ENCODE measurements around the gene CD55.
A peak's percentile ranks its signal among the peaks of the same experiment; 100 is the strongest.

The CD55 gene

DNA sequence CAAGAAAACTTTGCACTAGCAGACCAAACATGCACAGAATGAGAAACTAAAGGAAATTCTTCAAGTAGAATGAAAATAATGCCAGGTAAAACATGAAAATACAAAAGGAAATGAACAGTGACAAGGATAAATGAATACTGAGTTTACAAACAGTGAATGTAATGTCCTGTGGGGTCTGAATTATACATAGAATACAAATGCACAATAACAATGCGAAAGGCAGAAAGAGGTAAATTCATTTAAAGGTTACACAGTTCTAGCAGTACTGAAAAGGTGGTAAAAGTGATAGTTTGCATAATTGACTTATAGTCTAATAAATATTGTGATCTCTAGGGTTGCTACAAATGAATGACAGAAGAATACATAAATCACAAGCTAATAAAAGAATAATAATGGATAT lies 12.9 kb downstream of the CD55 start:
- no peak overlapping the region for H3K4me3 ChIP-seq (replicated peaks; ENCODE audit: insufficient read depth, low read length)
- no peaks in the 10 kb centered on the region for H3K27me3 ChIP-seq (ENCODE audit: insufficient read depth, poor library complexity, severe bottlenecking)
- DNase-seq (ENCODE audit: low read depth in 1 of 2, low spot score in 1 of 2): no peak
- no peak overlapping the region for H3K27ac ChIP-seq (replicated peaks)
- no peak for TF ChIP-seq SPI1 (IDR thresholded peaks at IDR 0.05; ENCODE audit: borderline replicate concordance, low read depth)

DNA sequence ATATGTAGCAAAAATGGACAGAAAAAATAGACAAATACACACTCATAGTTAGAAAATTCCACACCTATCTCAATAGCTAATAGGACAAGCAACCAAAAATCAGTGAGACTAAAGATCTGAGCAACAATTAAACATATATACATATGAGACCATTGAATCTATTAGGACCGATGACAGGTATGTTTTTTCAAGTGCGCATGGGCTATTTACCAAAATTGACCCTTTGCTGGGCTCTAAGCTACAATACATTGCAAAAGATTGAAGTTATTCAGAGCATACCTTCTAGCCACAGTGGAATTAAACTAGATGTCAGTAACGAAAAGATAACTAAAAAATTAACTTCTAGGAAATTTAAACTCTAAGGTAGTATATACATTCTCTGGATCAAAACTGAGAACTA lies 13.7 kb downstream of the CD55 start:
- Histone ChIP-seq H3K27ac (replicated peaks) (peak overlapping the region; percentile 48), H3K4me3 (replicated peaks; ENCODE audit: insufficient read depth, low read length) (no peak overlapping the region), H3K27me3 (ENCODE audit: insufficient read depth, poor library complexity, severe bottlenecking) (no peaks in the 10 kb centered on the region)
- no peak for DNase-seq (ENCODE audit: low read depth in 1 of 2, low spot score in 1 of 2)
- TF ChIP-seq, protein P1, sequence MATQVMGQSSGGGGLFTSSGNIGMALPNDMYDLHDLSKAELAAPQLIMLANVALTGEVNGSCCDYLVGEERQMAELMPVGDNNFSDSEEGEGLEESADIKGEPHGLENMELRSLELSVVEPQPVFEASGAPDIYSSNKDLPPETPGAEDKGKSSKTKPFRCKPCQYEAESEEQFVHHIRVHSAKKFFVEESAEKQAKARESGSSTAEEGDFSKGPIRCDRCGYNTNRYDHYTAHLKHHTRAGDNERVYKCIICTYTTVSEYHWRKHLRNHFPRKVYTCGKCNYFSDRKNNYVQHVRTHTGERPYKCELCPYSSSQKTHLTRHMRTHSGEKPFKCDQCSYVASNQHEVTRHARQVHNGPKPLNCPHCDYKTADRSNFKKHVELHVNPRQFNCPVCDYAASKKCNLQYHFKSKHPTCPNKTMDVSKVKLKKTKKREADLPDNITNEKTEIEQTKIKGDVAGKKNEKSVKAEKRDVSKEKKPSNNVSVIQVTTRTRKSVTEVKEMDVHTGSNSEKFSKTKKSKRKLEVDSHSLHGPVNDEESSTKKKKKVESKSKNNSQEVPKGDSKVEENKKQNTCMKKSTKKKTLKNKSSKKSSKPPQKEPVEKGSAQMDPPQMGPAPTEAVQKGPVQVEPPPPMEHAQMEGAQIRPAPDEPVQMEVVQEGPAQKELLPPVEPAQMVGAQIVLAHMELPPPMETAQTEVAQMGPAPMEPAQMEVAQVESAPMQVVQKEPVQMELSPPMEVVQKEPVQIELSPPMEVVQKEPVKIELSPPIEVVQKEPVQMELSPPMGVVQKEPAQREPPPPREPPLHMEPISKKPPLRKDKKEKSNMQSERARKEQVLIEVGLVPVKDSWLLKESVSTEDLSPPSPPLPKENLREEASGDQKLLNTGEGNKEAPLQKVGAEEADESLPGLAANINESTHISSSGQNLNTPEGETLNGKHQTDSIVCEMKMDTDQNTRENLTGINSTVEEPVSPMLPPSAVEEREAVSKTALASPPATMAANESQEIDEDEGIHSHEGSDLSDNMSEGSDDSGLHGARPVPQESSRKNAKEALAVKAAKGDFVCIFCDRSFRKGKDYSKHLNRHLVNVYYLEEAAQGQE (IDR thresholded peaks at IDR 0.05; ENCODE audit: insufficient replicate concordance, low read depth): no peak
- TF ChIP-seq POLR2AphosphoS5 (IDR thresholded peaks at IDR 0.05; ENCODE audit: low read depth): no peak
- TF ChIP-seq SPI1 (IDR thresholded peaks at IDR 0.05; ENCODE audit: borderline replicate concordance, low read depth): no peak
- no peak for TF ChIP-seq GABPA (IDR thresholded peaks at IDR 0.05; ENCODE audit: low read depth)

DNA sequence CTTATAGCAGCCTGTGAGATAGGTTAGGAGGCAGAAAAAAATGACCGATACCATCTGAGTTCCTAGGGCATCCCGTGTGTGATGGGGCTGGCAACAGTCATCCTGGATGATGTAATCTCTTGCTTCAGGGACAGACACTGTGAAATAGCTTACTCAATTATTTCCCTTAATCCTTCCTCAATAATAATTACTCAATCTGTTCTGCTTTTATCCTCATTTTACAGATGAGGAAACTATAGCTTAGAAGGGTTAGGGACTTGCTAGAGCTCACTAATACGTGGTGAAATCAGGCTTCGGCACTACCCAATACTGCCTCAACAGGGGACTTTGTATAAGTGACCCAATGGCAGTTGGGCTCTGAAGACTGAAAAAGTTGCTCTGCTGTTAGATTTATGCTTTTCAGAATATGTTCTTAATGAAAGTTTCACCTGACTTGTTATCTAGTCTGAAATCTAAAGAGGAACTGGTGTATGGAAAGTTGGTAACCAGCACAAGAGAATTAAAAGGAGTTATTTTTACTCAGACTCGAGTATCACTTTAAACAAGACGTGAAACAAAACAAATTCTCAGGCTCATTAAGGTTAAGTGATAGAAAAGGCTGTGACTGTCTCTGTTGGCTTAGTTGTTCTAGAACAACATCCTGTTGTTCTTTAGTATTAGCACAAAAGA lies 14.4 kb downstream of the CD55 start:
- H3K27ac ChIP-seq (replicated peaks): peak overlapping the region; percentile 65
- peak; percentile 84 to 90 for DNase-seq (ENCODE audit: low read depth in 1 of 2, low spot score in 1 of 2)
- H3K27me3 ChIP-seq (ENCODE audit: insufficient read depth, poor library complexity, severe bottlenecking): no peaks in the 10 kb centered on the region
- peak; percentile 75 for TF ChIP-seq POLR2AphosphoS5 (IDR thresholded peaks at IDR 0.05; ENCODE audit: low read depth)
- peak; percentile 30 for TF ChIP-seq SPI1 (IDR thresholded peaks at IDR 0.05; ENCODE audit: borderline replicate concordance, low read depth)
- TF ChIP-seq, protein P1 (IDR thresholded peaks at IDR 0.05; ENCODE audit: insufficient replicate concordance, low read depth): peak; percentile 42
- TF ChIP-seq, protein P2, sequence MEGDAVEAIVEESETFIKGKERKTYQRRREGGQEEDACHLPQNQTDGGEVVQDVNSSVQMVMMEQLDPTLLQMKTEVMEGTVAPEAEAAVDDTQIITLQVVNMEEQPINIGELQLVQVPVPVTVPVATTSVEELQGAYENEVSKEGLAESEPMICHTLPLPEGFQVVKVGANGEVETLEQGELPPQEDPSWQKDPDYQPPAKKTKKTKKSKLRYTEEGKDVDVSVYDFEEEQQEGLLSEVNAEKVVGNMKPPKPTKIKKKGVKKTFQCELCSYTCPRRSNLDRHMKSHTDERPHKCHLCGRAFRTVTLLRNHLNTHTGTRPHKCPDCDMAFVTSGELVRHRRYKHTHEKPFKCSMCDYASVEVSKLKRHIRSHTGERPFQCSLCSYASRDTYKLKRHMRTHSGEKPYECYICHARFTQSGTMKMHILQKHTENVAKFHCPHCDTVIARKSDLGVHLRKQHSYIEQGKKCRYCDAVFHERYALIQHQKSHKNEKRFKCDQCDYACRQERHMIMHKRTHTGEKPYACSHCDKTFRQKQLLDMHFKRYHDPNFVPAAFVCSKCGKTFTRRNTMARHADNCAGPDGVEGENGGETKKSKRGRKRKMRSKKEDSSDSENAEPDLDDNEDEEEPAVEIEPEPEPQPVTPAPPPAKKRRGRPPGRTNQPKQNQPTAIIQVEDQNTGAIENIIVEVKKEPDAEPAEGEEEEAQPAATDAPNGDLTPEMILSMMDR (IDR thresholded peaks at IDR 0.05; ENCODE audit: insufficient read depth, low read length): no peak
- 0 out of 2 replicates have a peak, but pooled peaks have one; percentile 40 for TF ChIP-seq GABPA (IDR thresholded peaks at IDR 0.05; ENCODE audit: low read depth)
- H3K4me3 ChIP-seq (replicated peaks; ENCODE audit: insufficient read depth, low read length): no peak overlapping the region

DNA sequence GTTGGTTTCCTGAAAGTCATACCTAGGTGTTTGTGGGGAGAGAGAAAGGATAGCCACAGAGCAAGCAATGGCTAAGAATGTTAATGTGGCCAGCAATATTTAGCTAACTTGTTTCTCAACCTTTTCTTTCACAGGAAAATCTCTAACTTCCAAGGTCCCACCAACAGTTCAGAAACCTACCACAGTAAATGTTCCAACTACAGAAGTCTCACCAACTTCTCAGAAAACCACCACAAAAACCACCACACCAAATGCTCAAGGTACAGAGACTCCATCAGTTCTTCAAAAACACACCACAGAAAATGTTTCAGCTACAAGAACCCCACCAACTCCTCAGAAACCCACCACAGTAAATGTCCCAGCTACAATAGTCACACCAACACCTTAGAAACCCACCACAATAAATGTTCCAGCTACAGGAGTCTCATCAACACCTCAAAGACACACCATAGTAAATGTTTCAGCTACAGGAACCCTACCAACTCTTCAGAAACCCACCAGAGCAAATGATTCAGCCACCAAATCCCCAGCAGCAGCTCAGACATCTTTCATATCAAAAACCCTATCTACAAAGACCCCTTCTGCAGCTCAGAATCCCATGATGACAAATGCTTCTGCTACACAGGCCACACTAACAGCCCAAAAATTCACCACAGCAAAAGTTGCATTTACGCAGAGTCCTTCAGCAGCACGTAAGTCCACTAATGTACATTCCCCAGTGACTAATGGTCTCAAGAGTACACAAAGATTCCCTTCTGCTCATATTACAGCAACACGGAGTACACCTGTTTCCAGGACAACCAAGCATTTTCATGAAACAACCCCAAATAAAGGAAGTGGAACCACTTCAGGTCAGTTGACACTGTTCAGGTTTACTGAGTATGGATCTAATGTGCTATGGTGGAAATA lies 15.3 kb downstream of the CD55 start:
- DNase-seq (ENCODE audit: low read depth in 1 of 2, low spot score in 1 of 2): peak; percentile 42 to 71
- peak overlapping the region; percentile 65 for H3K27ac ChIP-seq (replicated peaks)
- no peak overlapping the region for H3K4me3 ChIP-seq (replicated peaks; ENCODE audit: insufficient read depth, low read length)

More for the DNA sequence above, 15.3 kb downstream of the CD55 start:
- TF ChIP-seq, protein P2 (IDR thresholded peaks at IDR 0.05; ENCODE audit: insufficient read depth, low read length): no peak
- peak; percentile 86 for TF ChIP-seq SPI1 (IDR thresholded peaks at IDR 0.05; ENCODE audit: borderline replicate concordance, low read depth)
- no peaks in the 10 kb centered on the region for H3K27me3 ChIP-seq (ENCODE audit: insufficient read depth, poor library complexity, severe bottlenecking)
